ENCODE results near the gene GNAI1. TPM values are rescaled to one million over a fixed set of nuclear protein-coding genes. Genes with fewer than 3 reads are reported as not detected.
A peak's percentile ranks its signal among the peaks of the same experiment; 100 is the strongest.

The GNAI1 gene
- polyA plus RNA-seq (2013, experiment 1 of 2): 19.6 TPM
- polyA plus RNA-seq (2013, experiment 2 of 2): 20.4 TPM

DNA sequence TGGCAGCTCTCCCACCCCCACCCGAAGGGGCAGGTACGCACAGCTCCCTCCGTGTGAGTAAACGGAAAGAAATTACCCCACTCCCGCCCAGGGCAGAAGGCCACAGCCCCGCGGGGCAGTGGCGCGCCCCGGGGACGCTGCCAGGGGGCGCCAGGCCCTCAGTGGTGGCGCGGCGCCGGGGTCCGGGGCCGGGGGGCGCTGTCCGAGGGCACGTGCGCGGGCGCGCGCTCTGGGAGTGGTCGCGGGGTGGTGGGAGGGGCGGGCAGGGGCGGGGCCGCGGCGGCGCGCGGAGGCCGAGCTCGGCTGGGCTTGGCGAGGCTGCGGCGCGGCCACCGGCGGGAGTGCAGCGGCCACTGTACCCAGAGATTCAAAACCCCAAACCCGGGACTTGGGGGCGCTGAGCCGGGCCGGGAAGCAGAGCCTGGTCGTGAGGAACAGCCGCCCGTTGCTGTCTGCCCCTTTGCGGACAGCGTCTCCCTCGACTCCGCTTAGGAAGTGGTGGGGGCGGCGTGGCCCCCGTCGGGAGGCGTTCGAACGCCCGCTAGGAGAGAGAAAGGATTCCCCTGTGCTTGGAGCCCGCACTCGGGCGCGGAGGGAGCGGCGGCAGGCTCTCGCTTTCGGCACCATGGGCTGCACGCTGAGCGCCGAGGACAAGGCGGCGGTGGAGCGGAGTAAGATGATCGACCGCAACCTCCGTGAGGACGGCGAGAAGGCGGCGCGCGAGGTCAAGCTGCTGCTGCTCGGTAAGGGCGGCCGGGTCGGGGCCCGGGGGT lies at the start of gene GNAI1:
GNAI1 (plus strand) TSS at position 296 of the 773 bp plus-strand sequence; CDS start at position 626, 330 bp downstream.
- peak within 1 kb of the TSS; percentile 53 for H3K4ac ChIP-seq (ENCODE audit: low read length)
- H3K18ac ChIP-seq (ENCODE audit: low read length): peak within 1 kb of the TSS; percentile 100
- peak within 1 kb of the TSS; percentile 78 for H3K4me2 ChIP-seq (ENCODE audit: insufficient read depth, low read length, poor library complexity, severe bottlenecking)
- peak within 1 kb of the TSS; percentile 76 for H3K27ac ChIP-seq (replicated peaks; ENCODE audit: low read length)
- DNase-seq (ENCODE audit: low spot score): peak; percentile 79
- no peaks in the 10 kb centered on the region for H3K36me3 ChIP-seq (replicated peaks in 1 of 2; ENCODE audit: control insufficient read depth in 2 of 2, insufficient read depth in 2 of 2, low read length in 2 of 2)
- peak within 1 kb of the TSS; percentile 90 to 97 for H3K4me3 ChIP-seq (ENCODE audit: low read length in 2 of 2)
- peak within 1 kb of the TSS; percentile 94 for H2BK12ac ChIP-seq (ENCODE audit: low read length)
- no peak within 1 kb of the TSS for H4K91ac ChIP-seq (ENCODE audit: low read depth, low read length, poor library complexity)
- H3K4me1 ChIP-seq (ENCODE audit: control insufficient read depth in 2 of 2, insufficient read depth in 1 of 2, low read depth in 1 of 2, low read length in 2 of 2): peaks cover 4 to 9% of the 10 kb centered on the region in 2 donors
- H3K9ac ChIP-seq (ENCODE audit: low read depth, low read length, poor library complexity): peak within 1 kb of the TSS; percentile 98
- H3K14ac ChIP-seq (ENCODE audit: low read length): peak within 1 kb of the TSS; percentile 75
- peak within 1 kb of the TSS; percentile 72 for H2BK120ac ChIP-seq (ENCODE audit: low read depth, low read length)
- no peaks in the 10 kb centered on the region for H3K79me1 ChIP-seq (ENCODE audit: low read depth, low read length)
- H3K27me3 ChIP-seq (ENCODE audit: control insufficient read depth in 3 of 3, insufficient read depth in 3 of 3, low read depth in 1 of 3, low read length in 3 of 3): peaks cover 0 to 37% (median 0%) of the 10 kb centered on the region in 3 experiments
- no peak within 1 kb of the TSS for H2BK15ac ChIP-seq (ENCODE audit: low read length)
- H2AK5ac ChIP-seq (ENCODE audit: low read depth, low read length): peak within 1 kb of the TSS; percentile 56
- peak within 1 kb of the TSS; percentile 93 for H3K23ac ChIP-seq (ENCODE audit: low read depth, low read length, poor library complexity)
- H2BK5ac ChIP-seq (ENCODE audit: low read length): peak within 1 kb of the TSS; percentile 90
- no CpG with 5 or more reads among the region's 92 CpGs for WGBS, 2 donors (ENCODE audit: extremely low coverage in 2 of 2, insufficient read length in 2 of 2, insufficient replicate concordance in 1 of 2)
- peak within 1 kb of the TSS; percentile 100 for H2AFZ ChIP-seq (ENCODE audit: low read length)
- H4K8ac ChIP-seq (ENCODE audit: low read depth, low read length): peak within 1 kb of the TSS; percentile 32
- H3K9me3 ChIP-seq (replicated peaks in 1 of 2; ENCODE audit: control insufficient read depth in 2 of 2, insufficient read depth in 1 of 2, low read depth in 1 of 2, low read length in 2 of 2): peaks cover 0 to 3% of the 10 kb centered on the region in 2 donors

DNA sequence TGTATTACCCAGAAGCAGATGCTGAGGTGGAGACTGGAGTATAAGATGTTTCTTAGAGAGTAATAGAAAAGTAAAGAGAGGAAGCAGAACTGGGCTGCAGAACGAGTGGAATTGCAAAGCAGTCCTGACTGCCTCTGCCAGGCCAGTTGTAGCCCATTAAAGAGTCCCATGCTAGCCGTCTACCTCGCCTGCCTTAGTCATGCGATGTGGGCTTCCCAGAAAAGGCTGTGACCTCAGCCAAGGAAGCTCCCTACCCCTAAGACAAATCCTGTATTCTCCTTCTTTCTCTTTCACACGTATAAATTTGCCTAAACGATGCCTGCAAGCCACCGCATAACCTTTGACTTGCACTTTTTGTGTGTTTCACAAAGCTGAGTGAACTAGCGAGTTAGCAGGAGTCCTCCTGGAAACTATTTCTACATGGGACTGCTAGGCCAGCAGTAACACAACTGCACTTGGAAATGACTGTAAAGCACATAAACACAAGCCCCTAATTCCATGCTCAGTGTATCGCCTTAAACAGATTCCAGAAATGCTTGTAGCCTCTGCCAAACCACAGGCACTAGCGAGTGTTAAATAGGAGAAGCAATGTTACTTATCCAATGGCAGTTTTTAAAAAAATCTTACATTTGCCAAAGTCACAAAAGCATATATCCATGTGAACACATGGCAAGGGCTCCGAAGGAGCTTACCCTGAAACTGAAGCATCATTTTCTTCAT lies 47.4 kb upstream of the GNAI1 start:
- Histone ChIP-seq H3K4me3 (ENCODE audit: low read length in 2 of 2) (no peak overlapping the region), H3K27ac (replicated peaks; ENCODE audit: low read length) (no peak overlapping the region)

GRCh38 chr7:80087771-80088170 lies 46.9 kb upstream of the GNAI1 start:
- no peak for DNase-seq (ENCODE audit: low spot score)
- H3K4me3 ChIP-seq (ENCODE audit: low read length in 2 of 2): no peak overlapping the region
- H3K27ac ChIP-seq (replicated peaks; ENCODE audit: low read length): no peak overlapping the region

More for the DNA sequence above, 47.4 kb upstream of the GNAI1 start:
- H3K36me3 ChIP-seq (replicated peaks in 1 of 2; ENCODE audit: control insufficient read depth in 2 of 2, insufficient read depth in 2 of 2, low read length in 2 of 2): no peaks in the 10 kb centered on the region
- H3K4me2 ChIP-seq (ENCODE audit: insufficient read depth, low read length, poor library complexity, severe bottlenecking): no peak overlapping the region
- peaks cover 0 to 4% of the 10 kb centered on the region in 2 donors for H3K4me1 ChIP-seq (ENCODE audit: control insufficient read depth in 2 of 2, insufficient read depth in 1 of 2, low read depth in 1 of 2, low read length in 2 of 2)
- H4K8ac ChIP-seq (ENCODE audit: low read depth, low read length): no peak overlapping the region
- no peak overlapping the region for H2BK5ac ChIP-seq (ENCODE audit: low read length)
- no peak overlapping the region for H3K23ac ChIP-seq (ENCODE audit: low read depth, low read length, poor library complexity)
- H2BK15ac ChIP-seq (ENCODE audit: low read length): no peak overlapping the region
- H3K9ac ChIP-seq (ENCODE audit: low read depth, low read length, poor library complexity): no peak overlapping the region
- peak overlapping the region; percentile 58 for H2AFZ ChIP-seq (ENCODE audit: low read length)
- no peak overlapping the region for H3K4ac ChIP-seq (ENCODE audit: low read length)
- no peak overlapping the region for H2AK5ac ChIP-seq (ENCODE audit: low read depth, low read length)
- H2BK12ac ChIP-seq (ENCODE audit: low read length): no peak overlapping the region
- peaks cover 0 to 5% of the 10 kb centered on the region in 2 donors for H3K9me3 ChIP-seq (replicated peaks in 1 of 2; ENCODE audit: control insufficient read depth in 2 of 2, insufficient read depth in 1 of 2, low read depth in 1 of 2, low read length in 2 of 2)
- no peaks in the 10 kb centered on the region for H3K27me3 ChIP-seq (ENCODE audit: control insufficient read depth in 3 of 3, insufficient read depth in 3 of 3, low read depth in 1 of 3, low read length in 3 of 3)
- H3K79me1 ChIP-seq (ENCODE audit: low read depth, low read length): no peaks in the 10 kb centered on the region
- H3K14ac ChIP-seq (ENCODE audit: low read length): no peak overlapping the region
- WGBS, 2 donors (ENCODE audit: extremely low coverage in 2 of 2, insufficient read length in 2 of 2, insufficient replicate concordance in 1 of 2): no CpG with 5 or more reads among the region's 11 CpGs
- H3K18ac ChIP-seq (ENCODE audit: low read length): no peak overlapping the region
- H2BK120ac ChIP-seq (ENCODE audit: low read depth, low read length): no peak overlapping the region
- no peak overlapping the region for H4K91ac ChIP-seq (ENCODE audit: low read depth, low read length, poor library complexity)
- no peak for DNase-seq (ENCODE audit: low spot score)

GRCh38 chr7:80088705-80089104 lies 45.9 kb upstream of the GNAI1 start:
- H4K8ac ChIP-seq (ENCODE audit: low read depth, low read length): no peak overlapping the region
- H2BK5ac ChIP-seq (ENCODE audit: low read length): no peak overlapping the region
- H3K9me3 ChIP-seq (replicated peaks in 1 of 2; ENCODE audit: control insufficient read depth in 2 of 2, insufficient read depth in 1 of 2, low read depth in 1 of 2, low read length in 2 of 2): peaks cover 0 to 5% of the 10 kb centered on the region in 2 donors
- H3K23ac ChIP-seq (ENCODE audit: low read depth, low read length, poor library complexity): no peak overlapping the region
- WGBS, 2 donors (ENCODE audit: extremely low coverage in 2 of 2, insufficient read length in 2 of 2, insufficient replicate concordance in 1 of 2): no CpG with 5 or more reads among the region's 2 CpGs
- H3K4me2 ChIP-seq (ENCODE audit: insufficient read depth, low read length, poor library complexity, severe bottlenecking): no peak overlapping the region
- H2BK15ac ChIP-seq (ENCODE audit: low read length): no peak overlapping the region
- H2AFZ ChIP-seq (ENCODE audit: low read length): no peak overlapping the region
- no peaks in the 10 kb centered on the region for H3K27me3 ChIP-seq (ENCODE audit: control insufficient read depth in 3 of 3, insufficient read depth in 3 of 3, low read depth in 1 of 3, low read length in 3 of 3)
- H2AK5ac ChIP-seq (ENCODE audit: low read depth, low read length): no peak overlapping the region
- no peak overlapping the region for H3K4ac ChIP-seq (ENCODE audit: low read length)
- no peaks in the 10 kb centered on the region for H3K79me1 ChIP-seq (ENCODE audit: low read depth, low read length)
- DNase-seq (ENCODE audit: low spot score): no peak
- H3K9ac ChIP-seq (ENCODE audit: low read depth, low read length, poor library complexity): no peak overlapping the region
- H2BK12ac ChIP-seq (ENCODE audit: low read length): no peak overlapping the region
- no peak overlapping the region for H3K18ac ChIP-seq (ENCODE audit: low read length)
- no peak overlapping the region for H2BK120ac ChIP-seq (ENCODE audit: low read depth, low read length)
- H3K36me3 ChIP-seq (replicated peaks in 1 of 2; ENCODE audit: control insufficient read depth in 2 of 2, insufficient read depth in 2 of 2, low read length in 2 of 2): no peaks in the 10 kb centered on the region
- no peak overlapping the region for H3K27ac ChIP-seq (replicated peaks; ENCODE audit: low read length)
- H3K4me1 ChIP-seq (ENCODE audit: control insufficient read depth in 2 of 2, insufficient read depth in 1 of 2, low read depth in 1 of 2, low read length in 2 of 2): peaks cover 0 to 4% of the 10 kb centered on the region in 2 donors
- H4K91ac ChIP-seq (ENCODE audit: low read depth, low read length, poor library complexity): no peak overlapping the region
- H3K4me3 ChIP-seq (ENCODE audit: low read length in 2 of 2): no peak overlapping the region
- H3K14ac ChIP-seq (ENCODE audit: low read length): no peak overlapping the region

More at GRCh38 chr7:80087771-80088170, 46.9 kb upstream of the GNAI1 start:
- WGBS, 2 donors (ENCODE audit: extremely low coverage in 2 of 2, insufficient read length in 2 of 2, insufficient replicate concordance in 1 of 2): no CpG with 5 or more reads among the region's 1 CpG
- H3K36me3 ChIP-seq (replicated peaks in 1 of 2; ENCODE audit: control insufficient read depth in 2 of 2, insufficient read depth in 2 of 2, low read length in 2 of 2): no peaks in the 10 kb centered on the region
- no peak overlapping the region for H3K23ac ChIP-seq (ENCODE audit: low read depth, low read length, poor library complexity)
- no peak overlapping the region for H2AK5ac ChIP-seq (ENCODE audit: low read depth, low read length)
- peak overlapping the region; percentile 58 for H2AFZ ChIP-seq (ENCODE audit: low read length)
- H2BK5ac ChIP-seq (ENCODE audit: low read length): no peak overlapping the region
- H4K8ac ChIP-seq (ENCODE audit: low read depth, low read length): no peak overlapping the region
- no peak overlapping the region for H3K9ac ChIP-seq (ENCODE audit: low read depth, low read length, poor library complexity)
- no peak overlapping the region for H3K4ac ChIP-seq (ENCODE audit: low read length)
- no peaks in the 10 kb centered on the region for H3K79me1 ChIP-seq (ENCODE audit: low read depth, low read length)
- H4K91ac ChIP-seq (ENCODE audit: low read depth, low read length, poor library complexity): no peak overlapping the region
- no peak overlapping the region for H2BK12ac ChIP-seq (ENCODE audit: low read length)
- H2BK15ac ChIP-seq (ENCODE audit: low read length): no peak overlapping the region
- no peak overlapping the region for H2BK120ac ChIP-seq (ENCODE audit: low read depth, low read length)
- peaks cover 0 to 4% of the 10 kb centered on the region in 2 donors for H3K4me1 ChIP-seq (ENCODE audit: control insufficient read depth in 2 of 2, insufficient read depth in 1 of 2, low read depth in 1 of 2, low read length in 2 of 2)
- no peak overlapping the region for H3K4me2 ChIP-seq (ENCODE audit: insufficient read depth, low read length, poor library complexity, severe bottlenecking)
- no peak overlapping the region for H3K14ac ChIP-seq (ENCODE audit: low read length)
- H3K18ac ChIP-seq (ENCODE audit: low read length): no peak overlapping the region
- peaks cover 0 to 5% of the 10 kb centered on the region in 2 donors for H3K9me3 ChIP-seq (replicated peaks in 1 of 2; ENCODE audit: control insufficient read depth in 2 of 2, insufficient read depth in 1 of 2, low read depth in 1 of 2, low read length in 2 of 2)
- no peaks in the 10 kb centered on the region for H3K27me3 ChIP-seq (ENCODE audit: control insufficient read depth in 3 of 3, insufficient read depth in 3 of 3, low read depth in 1 of 3, low read length in 3 of 3)
